Measurements from ENCODE around the gene KIRREL3.

The KIRREL3 gene

GRCh38 chr11:126456783-126457542, 543.6 kb downstream of the KIRREL3 start:
- peak; percentile 23 for DNase-seq

DNA sequence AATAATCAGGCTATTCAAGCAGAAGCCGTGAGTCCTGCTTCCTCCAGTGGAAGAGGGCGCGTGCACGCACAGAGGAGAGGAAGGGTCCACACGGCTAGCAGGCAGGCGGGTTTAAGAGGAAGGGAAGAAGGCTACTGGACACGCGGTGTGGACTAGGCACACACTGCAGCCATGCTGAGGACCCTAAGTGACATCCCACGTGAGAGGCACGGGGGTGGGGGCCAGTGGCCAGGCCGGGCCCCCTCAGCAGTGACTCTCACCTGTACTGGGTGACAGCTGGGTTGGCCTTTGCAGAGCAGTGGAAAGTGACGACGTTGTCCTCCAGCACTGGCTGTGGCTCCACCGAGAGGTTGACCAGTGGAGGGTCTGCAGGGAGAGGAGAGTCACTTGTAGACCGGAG, 544.5 kb downstream of the KIRREL3 start:
- DNase-seq, result no peak

GRCh38 chr11:126452241-126453101, 548.1 kb downstream of the KIRREL3 start:
- no peak for DNase-seq

DNA sequence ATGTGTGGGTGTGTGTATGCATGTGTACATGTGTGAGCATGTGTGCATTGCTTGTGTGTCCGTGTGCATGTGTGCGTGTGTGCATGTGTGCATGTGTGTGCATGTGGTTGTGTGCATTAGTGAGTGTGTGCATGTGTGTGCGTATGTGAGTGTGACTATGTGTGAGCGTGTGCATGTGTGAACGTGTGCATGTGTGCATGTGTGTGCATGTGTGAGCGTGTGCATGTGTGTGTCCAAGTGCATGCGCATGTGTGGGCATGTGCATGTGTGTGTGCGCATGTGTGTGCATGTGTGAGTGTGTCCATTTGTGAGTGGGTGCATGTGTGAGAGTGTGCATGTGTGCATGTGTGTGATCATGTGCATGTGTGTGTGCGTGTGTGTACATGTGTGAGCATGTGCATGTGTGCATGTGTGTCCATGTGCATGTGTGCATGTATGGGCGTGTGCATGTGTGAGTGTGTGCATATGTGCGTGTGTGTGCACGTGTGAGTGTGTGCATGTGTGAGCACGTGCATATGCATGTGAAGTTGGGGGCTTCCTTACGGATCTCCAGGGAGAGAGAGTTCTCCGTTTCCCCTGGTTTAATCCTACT, 549.3 kb downstream of the KIRREL3 start:
- DNase-seq, result no peak

GRCh38 chr11:126450806-126451205, 549.8 kb downstream of the KIRREL3 start:
- no peak for DNase-seq

DNA sequence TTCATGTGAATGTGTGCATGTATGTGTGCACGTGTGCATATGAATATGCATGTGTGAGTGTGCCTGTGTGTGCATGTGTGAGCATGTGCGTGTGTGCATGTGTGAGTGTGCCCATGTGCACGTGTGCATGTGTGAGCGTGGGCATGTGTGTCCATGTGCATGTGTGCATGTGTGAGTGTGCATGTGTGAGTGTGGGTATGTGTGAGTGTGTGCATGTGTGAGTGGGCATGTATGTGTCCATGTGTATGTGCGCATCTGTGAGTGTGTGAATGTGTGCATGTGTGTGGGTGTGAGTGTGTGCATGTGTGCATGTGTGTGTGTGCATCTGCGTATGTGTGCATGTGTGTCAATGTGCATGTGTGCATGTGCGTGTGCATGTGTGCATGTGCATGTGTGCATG, 550.4 kb downstream of the KIRREL3 start:
- DNase-seq, result no peak

GRCh38 chr11:126446581-126446980, 554.0 kb downstream of the KIRREL3 start:
- no peak for DNase-seq

DNA sequence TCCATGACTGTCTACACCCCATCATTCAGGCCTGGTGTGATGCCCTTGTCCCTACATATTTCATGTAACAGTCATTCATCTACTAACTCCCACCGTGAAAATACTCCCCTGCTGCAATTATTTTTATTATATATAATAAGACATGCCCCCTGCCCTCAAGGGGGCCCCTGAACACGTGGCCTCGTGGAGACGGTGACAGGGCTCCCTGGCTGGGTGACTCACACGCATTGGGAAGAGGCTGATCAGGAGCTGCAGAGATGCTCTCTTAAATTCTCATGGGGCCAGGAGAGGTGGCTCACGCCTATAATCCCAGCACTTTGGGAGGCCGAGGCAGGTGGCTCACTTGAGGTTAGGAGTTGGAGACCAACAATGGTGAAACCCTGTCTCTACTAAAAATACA, 556.5 kb downstream of the KIRREL3 start:
- DNase-seq, result no peak

GRCh38 chr11:126443120-126443519, 557.5 kb downstream of the KIRREL3 start:
- no peak for DNase-seq

- peak; percentile 78 for DNase-seq
Measured at GRCh38 chr11:126440792-126441514, 559.6 kb downstream of the KIRREL3 start.

DNA sequence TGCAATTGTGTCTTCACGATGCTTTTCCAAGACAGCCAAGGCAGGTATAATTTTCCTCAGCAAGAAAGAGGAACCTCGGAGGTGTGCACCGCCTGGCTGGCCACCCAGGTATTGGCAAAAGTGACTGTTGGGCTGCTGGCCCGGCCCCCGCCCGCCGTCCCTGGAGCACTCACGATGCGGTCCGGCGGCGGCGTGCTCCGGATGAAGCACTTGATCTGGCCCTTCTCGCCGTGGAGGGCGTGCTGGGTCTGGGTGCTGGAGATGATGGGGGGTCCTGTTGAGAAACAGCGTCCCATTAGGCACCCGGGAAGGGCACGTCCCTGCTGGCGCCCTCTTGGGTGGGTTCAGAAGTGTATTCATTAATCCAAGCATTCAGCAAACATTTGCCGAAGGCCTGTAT, 560.3 kb downstream of the KIRREL3 start:
- DNase-seq, result no peak

DNA sequence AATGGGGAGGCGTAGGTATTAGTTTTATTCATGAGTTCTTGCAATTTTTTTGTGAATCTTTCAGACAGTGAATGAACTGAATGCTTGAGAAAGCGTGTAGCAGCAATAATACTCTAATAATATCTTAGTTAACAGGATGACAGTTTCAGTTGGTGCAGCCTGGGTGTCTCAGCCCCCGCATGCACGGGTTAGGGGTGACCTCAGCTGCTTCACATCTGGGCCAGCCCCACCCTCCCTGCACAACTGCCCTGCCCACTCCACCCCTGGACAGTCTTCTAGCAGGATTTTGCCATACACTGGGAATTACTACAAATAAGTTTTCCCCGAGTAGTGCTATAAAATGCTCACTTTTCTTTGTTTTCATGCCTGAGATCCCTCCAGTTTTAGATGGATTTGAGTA, 561.9 kb downstream of the KIRREL3 start:
- peak; percentile 34 for DNase-seq

DNA sequence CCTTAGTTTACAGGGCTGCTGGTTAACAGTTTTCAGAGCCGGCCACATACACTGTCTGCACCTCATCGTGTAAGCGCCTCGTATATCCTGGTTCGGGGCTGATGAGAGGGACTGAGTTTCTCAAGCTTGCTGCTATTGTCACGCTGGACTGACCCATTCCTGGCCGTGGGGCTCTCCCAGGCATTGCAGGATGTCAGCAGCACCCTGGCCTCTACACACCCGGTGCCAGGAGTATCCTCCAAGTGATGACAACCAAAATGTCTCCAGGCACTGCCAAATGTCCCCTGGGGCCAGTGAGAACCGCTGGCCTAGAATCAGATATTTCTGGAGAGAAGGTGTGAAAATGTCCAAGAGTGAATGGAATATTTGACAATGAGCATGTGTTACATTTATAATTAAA, 562.3 kb downstream of the KIRREL3 start:
- DNase-seq, result no peak

- no peak for DNase-seq
Measured at GRCh38 chr11:126437731-126438130, 562.8 kb downstream of the KIRREL3 start.

GRCh38 chr11:126436209-126436755, 564.3 kb downstream of the KIRREL3 start:
- DNase-seq, result no peak

DNA sequence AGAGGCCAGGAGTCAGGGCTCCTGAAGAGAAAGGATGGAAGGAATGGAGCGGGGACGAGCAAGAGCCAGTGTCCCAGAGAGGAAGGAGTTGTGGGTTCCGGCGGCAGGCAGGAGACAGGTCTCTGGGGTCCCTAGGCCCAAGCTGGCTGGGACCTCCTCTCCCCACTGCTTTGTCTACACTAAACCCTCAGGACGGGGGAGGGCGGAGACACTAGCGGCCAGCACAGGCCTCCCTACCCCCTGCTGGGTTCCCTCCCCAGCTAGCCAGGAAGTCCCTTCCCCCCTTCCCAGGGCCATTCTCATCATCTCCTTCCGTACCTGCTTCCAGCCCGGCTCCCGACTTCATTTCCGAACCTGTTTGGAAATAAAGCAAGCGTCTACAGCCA, 565.6 kb downstream of the KIRREL3 start:
- DNase-seq, result no peak

GRCh38 chr11:126433989-126434949, 566.3 kb downstream of the KIRREL3 start:
- DNase-seq, result no peak

DNA sequence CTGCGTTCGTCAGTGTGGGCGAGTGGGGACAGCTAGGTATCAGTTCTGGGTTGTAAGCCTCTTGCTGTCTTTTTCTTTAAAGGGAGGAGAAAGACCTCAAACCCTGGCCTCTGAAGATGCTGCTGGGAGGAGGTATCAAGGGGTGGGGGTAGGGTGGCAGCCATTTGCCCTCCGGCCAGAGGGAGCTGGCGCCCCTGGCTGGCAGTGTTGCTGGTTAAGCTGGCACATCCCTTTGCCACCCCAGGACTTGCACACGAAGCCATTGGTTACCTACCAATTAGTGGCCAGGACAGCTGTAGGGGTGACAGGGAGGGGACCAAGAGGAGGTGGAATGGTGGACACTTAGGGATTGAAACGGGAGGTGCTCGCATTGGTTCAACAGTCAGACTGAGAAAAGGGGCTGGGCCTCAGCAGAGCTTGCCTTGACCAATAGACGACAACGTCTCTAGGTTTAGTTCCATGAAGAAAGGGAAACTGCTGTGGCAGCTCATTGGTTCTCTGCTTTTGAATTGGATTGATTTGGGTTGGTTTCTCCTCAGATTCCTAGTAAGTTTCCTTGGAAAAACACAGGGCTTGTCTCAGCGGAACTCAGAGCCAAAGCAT, 567.2 kb downstream of the KIRREL3 start:
- no peak for DNase-seq

DNA sequence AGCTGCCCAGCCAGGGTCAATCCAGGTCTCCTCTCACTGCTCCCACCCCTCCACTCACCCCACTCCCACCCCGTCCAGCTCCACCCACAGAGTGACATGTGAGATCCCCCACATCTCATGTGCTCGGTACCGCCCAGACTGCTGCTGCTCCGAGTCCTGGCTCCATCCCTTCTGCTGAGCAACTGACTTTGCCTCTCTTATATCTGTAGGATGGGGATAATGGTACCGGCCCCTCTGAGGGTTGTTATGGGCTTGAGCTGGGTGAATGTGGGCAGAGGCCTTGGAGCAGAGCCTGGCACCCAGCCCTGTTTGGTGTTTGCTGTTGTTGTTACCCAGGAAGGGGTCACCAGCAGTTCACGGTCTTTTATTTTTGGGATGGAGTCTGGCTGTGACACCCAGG, 568.0 kb downstream of the KIRREL3 start:
- DNase-seq, result no peak

- DNase-seq, result no peak
Measured at GRCh38 chr11:126432065-126432461, 568.5 kb downstream of the KIRREL3 start.

- DNase-seq, result no peak
Measured at GRCh38 chr11:126431401-126432064, 569.0 kb downstream of the KIRREL3 start.
